ENCODE results near the gene SSR3.
"Not testable (repeated sequence)": the region's sequence is repeated elsewhere in the genome, so short reads cannot be mapped to it uniquely, and the experiment has no call there.

SSR3 gene

GRCh38 chr3:156554842-156555687 lies at the start of gene SSR3:
TSS of gene SSR3 (minus strand) at chr3:156555117. CDS start at chr3:156555089, 28 bp downstream.
- peak; percentile 99 for DNase-seq (ENCODE audit: low read depth)

- no peak for DNase-seq (ENCODE audit: low read depth)
Observed at GRCh38 chr3:156604064-156604641, 49.2 kb upstream of the SSR3 start.

- DNase-seq (ENCODE audit: low read depth): no peak
Observed at GRCh38 chr3:156603379-156604017, 48.6 kb upstream of the SSR3 start.

GRCh38 chr3:156602424-156602823 lies 47.5 kb upstream of the SSR3 start:
- no peak for DNase-seq (ENCODE audit: low read depth)

GRCh38 chr3:156601497-156601896 lies 46.6 kb upstream of the SSR3 start:
- DNase-seq (ENCODE audit: low read depth): no peak

- DNase-seq (ENCODE audit: low read depth): no peak
Observed at GRCh38 chr3:156600834-156601233, 45.9 kb upstream of the SSR3 start.

- DNase-seq (ENCODE audit: low read depth): no peak
Observed at GRCh38 chr3:156599089-156599874, 44.4 kb upstream of the SSR3 start.

- DNase-seq (ENCODE audit: low read depth): no peak
Observed at GRCh38 chr3:156598413-156598812, 43.5 kb upstream of the SSR3 start.

- DNase-seq (ENCODE audit: low read depth): no peak
Observed at GRCh38 chr3:156594219-156594683, 39.3 kb upstream of the SSR3 start.

GRCh38 chr3:156593814-156594213 lies 38.9 kb upstream of the SSR3 start:
- DNase-seq (ENCODE audit: low read depth): no peak

- DNase-seq (ENCODE audit: low read depth): not testable (repeated sequence)
Observed at GRCh38 chr3:156589806-156590205, 34.9 kb upstream of the SSR3 start.

- no peak for DNase-seq (ENCODE audit: low read depth)
Observed at GRCh38 chr3:156587760-156588069, 32.8 kb upstream of the SSR3 start.

- peak; percentile 19 for DNase-seq (ENCODE audit: low read depth)
Observed at GRCh38 chr3:156586905-156587759, 32.2 kb upstream of the SSR3 start.

GRCh38 chr3:156583469-156583868 lies 28.6 kb upstream of the SSR3 start:
- DNase-seq (ENCODE audit: low read depth): no peak

GRCh38 chr3:156582532-156583183 lies 27.7 kb upstream of the SSR3 start:
- DNase-seq (ENCODE audit: low read depth): no peak

GRCh38 chr3:156581954-156582353 lies 27.0 kb upstream of the SSR3 start:
- DNase-seq (ENCODE audit: low read depth): no peak

GRCh38 chr3:156581033-156581432 lies 26.1 kb upstream of the SSR3 start:
- no peak for DNase-seq (ENCODE audit: low read depth)

GRCh38 chr3:156579427-156579851 lies 24.5 kb upstream of the SSR3 start:
- DNase-seq (ENCODE audit: low read depth): no peak

- peak; percentile 67 for DNase-seq (ENCODE audit: low read depth)
Observed at GRCh38 chr3:156577736-156578135, 22.8 kb upstream of the SSR3 start.

GRCh38 chr3:156576651-156577348 lies 21.9 kb upstream of the SSR3 start:
- peak; percentile 16 for DNase-seq (ENCODE audit: low read depth)
